22Rv1 (cell line): ENCODE measurements around the gene IGSF3.

Source experiments
- H3K27ac ChIP-seq: fragments of 450-650 bp; 2 replicates; pipeline ENCODE4 v1.5.1; 2017
- CTCF ChIP-seq: fragments of 450-650 bp; IDR thresholded peaks from 2 replicates; pipeline ENCODE4 v1.5.1; 2017; ENCODE audit warnings: mild to moderate bottlenecking
- ZFX ChIP-seq: fragments of 450-650 bp; IDR thresholded peaks from 2 replicates; pipeline ENCODE4 v1.6.1; 2017; ENCODE audit warnings: antibody characterized with exemption, borderline replicate concordance

Gene IGSF3

GRCh38 chr1:116545359-116545705 lies 122.2 kb downstream of the IGSF3 start:
- H3K27ac ChIP-seq, result no peak overlapping the region
- TF ChIP-seq CTCF, result no peak
- TF ChIP-seq ZFX, result no peak

- TF ChIP-seq CTCF (no peak), ZFX (no peak)
- H3K27ac ChIP-seq, result no peak overlapping the region
Measured at GRCh38 chr1:116544588-116545358, 122.8 kb downstream of the IGSF3 start.

GRCh38 chr1:116540088-116540487 lies 127.4 kb downstream of the IGSF3 start:
- H3K27ac ChIP-seq, result no peak overlapping the region
- TF ChIP-seq ZFX (no peak), CTCF (no peak)

GRCh38 chr1:116538544-116538943 lies 129.0 kb downstream of the IGSF3 start:
- no peak overlapping the region for H3K27ac ChIP-seq
- no peak for TF ChIP-seq ZFX
- no peak for TF ChIP-seq CTCF

GRCh38 chr1:116537898-116538297 lies 129.6 kb downstream of the IGSF3 start:
- TF ChIP-seq CTCF (no peak), ZFX (no peak)
- H3K27ac ChIP-seq, result no peak overlapping the region

GRCh38 chr1:116537040-116537831 lies 130.3 kb downstream of the IGSF3 start:
- H3K27ac ChIP-seq, result peak overlapping the region; percentile 22; the same call in 1 of the 2 replicates
- TF ChIP-seq ZFX (no peak), CTCF (no peak)
